Measurements from ENCODE around the gene CHN1.

The CHN1 gene

DNA sequence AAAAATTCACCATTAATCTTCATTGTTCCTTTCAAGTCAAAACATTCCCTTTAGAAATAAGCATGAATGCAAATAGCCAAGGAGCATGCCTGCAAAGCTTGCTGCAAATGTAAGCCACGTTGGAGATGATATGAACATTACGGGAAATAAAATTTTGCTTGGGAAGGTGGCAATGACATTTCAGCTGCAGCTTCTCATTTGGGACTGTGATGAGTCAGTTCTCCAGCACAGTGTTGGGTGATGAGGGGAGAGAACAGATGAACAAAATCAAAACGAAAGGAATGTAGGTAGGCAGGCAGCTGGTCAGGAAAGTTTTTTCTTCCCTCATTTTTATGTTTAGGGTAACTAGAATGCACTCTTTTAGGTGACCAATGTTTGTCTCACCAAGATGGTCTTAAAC, 175.6 kb downstream of the CHN1 start:
- no peaks in the 10 kb centered on the region for H3K36me3 ChIP-seq (ENCODE audit: control insufficient read depth, low read length)
- H3K9me2 ChIP-seq (replicated peaks; ENCODE audit: control insufficient read depth, low read length) = no peaks in the 10 kb centered on the region
- no peak for TF ChIP-seq EZH2phosphoT487 (IDR thresholded peaks at IDR 0.05; ENCODE audit: borderline replicate concordance, low read length)
- H3K4me1 ChIP-seq (ENCODE audit: control insufficient read depth, low read length) = no peaks in the 10 kb centered on the region
- H3K4me3 ChIP-seq (ENCODE audit: low read length) = no peak overlapping the region
- no peaks in the 10 kb centered on the region for H3K9me3 ChIP-seq (ENCODE audit: control insufficient read depth, insufficient read depth, low read length)
- H4K20me1 ChIP-seq (ENCODE audit: control insufficient read depth, insufficient read depth, low read depth, low read length) = no peaks in the 10 kb centered on the region
- H3K27ac ChIP-seq (ENCODE audit: low read depth, low read length) = no peak overlapping the region
- peaks cover 3% of the 10 kb centered on the region; the same call in 1 of the 2 replicates for H3K27me3 ChIP-seq (ENCODE audit: control insufficient read depth, low read length)
- H3F3A ChIP-seq (ENCODE audit: control insufficient read depth, insufficient read depth) = no peaks in the 10 kb centered on the region
- H3K4me2 ChIP-seq (ENCODE audit: low read length) = no peak overlapping the region
- H3K79me2 ChIP-seq (ENCODE audit: control insufficient read depth, low read length) = no peaks in the 10 kb centered on the region

DNA sequence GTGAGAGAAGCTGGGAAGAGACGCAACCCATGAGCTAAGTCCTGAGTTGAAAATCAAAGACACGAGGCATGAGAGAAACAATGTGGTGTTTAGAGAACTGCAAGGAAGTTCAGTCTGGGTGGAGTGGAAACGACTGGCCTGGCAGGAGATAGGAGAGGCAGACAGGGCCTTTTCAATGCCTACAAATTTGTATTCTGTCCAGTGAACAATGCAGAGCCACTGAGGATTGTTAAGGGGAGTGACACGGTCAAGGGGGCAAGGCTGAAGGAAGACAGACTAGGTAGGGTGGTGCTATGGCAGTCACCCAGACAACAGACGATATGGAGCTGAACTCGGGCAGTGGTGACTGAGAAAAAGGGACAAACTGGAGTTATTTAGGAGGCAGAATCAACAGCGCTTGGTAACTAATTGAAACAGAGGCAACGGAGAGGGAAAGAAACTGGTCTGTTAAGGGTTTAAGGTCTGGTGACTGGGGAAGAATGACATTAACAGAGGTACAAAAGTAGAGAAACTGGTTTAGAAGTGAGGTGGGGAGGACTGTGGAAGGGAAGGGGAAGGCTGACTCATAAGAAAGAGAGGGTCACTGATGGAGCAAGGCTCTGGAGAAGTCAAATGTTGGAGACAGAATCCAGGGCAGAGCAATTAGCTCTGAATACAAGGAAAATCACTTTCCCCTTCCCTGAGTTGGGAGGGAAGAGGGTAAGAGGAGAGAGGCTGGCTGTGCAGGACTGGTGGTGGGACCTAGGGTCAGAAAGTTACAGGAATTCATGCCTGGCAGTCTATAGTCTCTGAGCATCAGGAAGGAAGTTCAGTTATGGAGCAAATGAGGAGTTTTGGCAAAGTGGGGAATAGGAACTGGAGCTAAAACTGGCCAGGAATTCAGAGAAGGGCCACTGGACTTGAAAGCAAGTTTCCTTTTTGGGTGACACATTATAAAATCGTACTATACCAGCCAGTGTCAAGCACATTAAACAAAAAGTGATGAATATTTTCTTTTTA, 177.5 kb downstream of the CHN1 start:
- no peak overlapping the region for H3K4me2 ChIP-seq (ENCODE audit: low read length)
- H3K27ac ChIP-seq (ENCODE audit: low read depth, low read length) = no peak overlapping the region

DNA sequence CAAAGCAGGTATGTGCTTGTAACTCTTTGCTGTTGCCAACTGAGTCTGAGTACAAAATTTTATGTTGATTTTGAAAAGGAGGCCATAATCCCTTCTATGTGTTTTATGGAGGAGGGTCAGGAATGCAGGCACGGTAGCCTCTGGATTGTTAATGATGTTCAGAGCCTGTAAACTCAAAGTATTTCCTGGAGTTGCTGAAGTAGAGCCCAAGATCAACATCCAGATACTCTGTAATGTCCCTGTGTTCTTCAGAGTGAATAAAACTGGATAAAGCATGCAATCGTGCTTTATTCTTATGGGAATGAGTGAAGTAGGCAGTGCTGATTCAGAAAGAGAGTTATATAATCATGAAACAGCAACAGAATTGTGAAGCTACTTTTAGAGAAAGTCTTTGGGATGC, 179.1 kb downstream of the CHN1 start:
- no peak overlapping the region for H3K4me3 ChIP-seq (ENCODE audit: low read length)
- no peaks in the 10 kb centered on the region for H3K9me3 ChIP-seq (ENCODE audit: control insufficient read depth, insufficient read depth, low read length)
- 0 out of 2 replicates have a peak, but pooled peaks cover 3% of the 10 kb centered on the region for H3K27me3 ChIP-seq (ENCODE audit: control insufficient read depth, low read length)
- TF ChIP-seq EZH2phosphoT487 (IDR thresholded peaks at IDR 0.05; ENCODE audit: borderline replicate concordance, low read length) (no peak), CTCF (IDR thresholded peaks at IDR 0.05; ENCODE audit: low read depth, low read length, poor library complexity, severe bottlenecking) (no peak)
- no peak overlapping the region for H3K27ac ChIP-seq (ENCODE audit: low read depth, low read length)
- H3K79me2 ChIP-seq (ENCODE audit: control insufficient read depth, low read length) = no peaks in the 10 kb centered on the region
- no peaks in the 10 kb centered on the region for H3K36me3 ChIP-seq (ENCODE audit: control insufficient read depth, low read length)
- no peaks in the 10 kb centered on the region for H4K20me1 ChIP-seq (ENCODE audit: control insufficient read depth, insufficient read depth, low read depth, low read length)
- H3K4me2 ChIP-seq (ENCODE audit: low read length) = no peak overlapping the region
- no peaks in the 10 kb centered on the region for H3K9me2 ChIP-seq (replicated peaks; ENCODE audit: control insufficient read depth, low read length)
- no peaks in the 10 kb centered on the region for H3K4me1 ChIP-seq (ENCODE audit: control insufficient read depth, low read length)
- no peaks in the 10 kb centered on the region for H3F3A ChIP-seq (ENCODE audit: control insufficient read depth, insufficient read depth)

More for the DNA sequence above, 177.5 kb downstream of the CHN1 start:
- Histone ChIP-seq H3K4me1 (ENCODE audit: control insufficient read depth, low read length) (no peaks in the 10 kb centered on the region), H3F3A (ENCODE audit: control insufficient read depth, insufficient read depth) (no peaks in the 10 kb centered on the region), H3K4me3 (ENCODE audit: low read length) (no peak overlapping the region), H3K79me2 (ENCODE audit: control insufficient read depth, low read length) (no peaks in the 10 kb centered on the region), H3K9me3 (ENCODE audit: control insufficient read depth, insufficient read depth, low read length) (no peaks in the 10 kb centered on the region), H4K20me1 (ENCODE audit: control insufficient read depth, insufficient read depth, low read depth, low read length) (no peaks in the 10 kb centered on the region), H3K27me3 (ENCODE audit: control insufficient read depth, low read length) (no peaks in the 10 kb centered on the region; the same call in 1 of the 2 replicates), H3K9me2 (replicated peaks; ENCODE audit: control insufficient read depth, low read length) (no peaks in the 10 kb centered on the region), H3K36me3 (ENCODE audit: control insufficient read depth, low read length) (no peaks in the 10 kb centered on the region)
- no peak for TF ChIP-seq EZH2phosphoT487 (IDR thresholded peaks at IDR 0.05; ENCODE audit: borderline replicate concordance, low read length)
- TF ChIP-seq CTCF (IDR thresholded peaks at IDR 0.05; ENCODE audit: low read depth, low read length, poor library complexity, severe bottlenecking) = no peak

DNA sequence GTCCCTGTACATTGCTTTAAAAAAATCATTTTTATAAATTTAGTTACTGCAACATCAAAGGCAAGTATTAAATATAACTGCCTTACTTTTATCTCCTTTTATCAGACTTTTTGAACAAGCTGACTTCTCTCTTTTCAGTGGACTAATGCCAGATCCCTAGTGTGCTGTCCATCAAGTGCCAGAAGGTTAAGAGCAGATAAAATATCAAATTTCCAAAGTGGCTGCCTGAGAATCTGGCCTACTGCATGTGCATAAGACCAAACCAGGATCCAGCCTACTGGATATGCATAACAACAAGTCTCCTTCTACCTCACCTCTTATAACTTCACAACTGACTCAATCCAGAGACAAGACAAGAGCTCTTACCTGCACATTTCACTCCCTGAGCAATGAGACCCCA, 181.1 kb downstream of the CHN1 start:
- Histone ChIP-seq H3K36me3 (ENCODE audit: control insufficient read depth, low read length) (no peaks in the 10 kb centered on the region), H3K4me2 (ENCODE audit: low read length) (no peak overlapping the region), H3F3A (ENCODE audit: control insufficient read depth, insufficient read depth) (no peaks in the 10 kb centered on the region), H3K79me2 (ENCODE audit: control insufficient read depth, low read length) (no peaks in the 10 kb centered on the region), H3K9me3 (ENCODE audit: control insufficient read depth, insufficient read depth, low read length) (no peaks in the 10 kb centered on the region), H3K4me3 (ENCODE audit: low read length) (no peak overlapping the region), H3K27me3 (ENCODE audit: control insufficient read depth, low read length) (peaks cover 3% of the 10 kb centered on the region; the same call in 1 of the 2 replicates), H3K27ac (ENCODE audit: low read depth, low read length) (no peak overlapping the region), H3K9me2 (replicated peaks; ENCODE audit: control insufficient read depth, low read length) (no peaks in the 10 kb centered on the region), H4K20me1 (ENCODE audit: control insufficient read depth, insufficient read depth, low read depth, low read length) (no peaks in the 10 kb centered on the region), H3K4me1 (ENCODE audit: control insufficient read depth, low read length) (no peaks in the 10 kb centered on the region)
- TF ChIP-seq CTCF (IDR thresholded peaks at IDR 0.05; ENCODE audit: low read depth, low read length, poor library complexity, severe bottlenecking) (no peak), EZH2phosphoT487 (IDR thresholded peaks at IDR 0.05; ENCODE audit: borderline replicate concordance, low read length) (no peak)
